GM19438 (cell line): ENCODE data around the gene PRMT7.

Experiments
- ATAC-seq: cut with Tn5 transposase; IDR thresholded peaks from one replicate; pipeline ENCODE4 v1.9.1; 2021; ENCODE audit warnings: low read depth; ENCODE audit not compliant: unreplicated experiment

The PRMT7 gene

DNA sequence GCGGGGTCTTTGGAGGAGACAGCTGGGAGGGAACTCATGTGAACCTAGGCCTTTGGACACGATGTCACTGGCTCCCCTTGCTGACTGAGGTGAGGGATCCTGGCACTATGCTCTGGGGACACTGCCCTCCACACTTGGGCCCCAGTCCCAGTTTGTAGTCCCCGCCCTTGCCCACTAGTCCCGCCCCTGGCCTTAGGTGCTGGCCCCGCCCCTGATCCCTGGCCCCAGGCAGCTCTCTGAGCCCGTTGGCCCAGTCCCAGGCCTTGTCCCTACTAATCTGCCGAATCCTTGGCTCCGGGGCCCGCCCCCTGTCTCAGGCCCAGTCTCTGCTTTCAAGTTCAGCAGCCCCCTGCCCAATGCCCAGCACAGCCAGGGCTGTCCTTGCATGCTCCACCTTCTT lies 76.5 kb downstream of the PRMT7 start:
- ATAC-seq = no peak

DNA sequence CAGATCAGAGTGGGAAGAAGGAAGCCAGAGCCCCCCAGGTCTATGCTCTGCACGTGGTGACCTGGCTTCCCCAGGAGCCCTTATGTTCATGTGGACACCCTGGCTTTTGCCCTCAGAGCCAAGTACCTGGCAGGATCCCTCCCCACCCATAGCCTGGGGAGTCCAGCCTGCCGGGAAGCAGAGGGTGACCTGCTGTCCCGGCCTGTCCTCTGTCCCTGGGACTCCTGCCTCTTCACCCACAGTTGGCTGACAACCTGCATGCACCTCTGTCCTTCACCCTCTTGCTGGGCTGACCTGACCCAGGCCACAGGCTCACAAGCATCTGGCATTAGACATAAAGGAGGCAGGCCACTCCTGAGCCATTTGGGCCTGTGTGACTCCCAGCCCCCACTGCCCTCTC lies 77.3 kb downstream of the PRMT7 start:
- ATAC-seq = no peak

DNA sequence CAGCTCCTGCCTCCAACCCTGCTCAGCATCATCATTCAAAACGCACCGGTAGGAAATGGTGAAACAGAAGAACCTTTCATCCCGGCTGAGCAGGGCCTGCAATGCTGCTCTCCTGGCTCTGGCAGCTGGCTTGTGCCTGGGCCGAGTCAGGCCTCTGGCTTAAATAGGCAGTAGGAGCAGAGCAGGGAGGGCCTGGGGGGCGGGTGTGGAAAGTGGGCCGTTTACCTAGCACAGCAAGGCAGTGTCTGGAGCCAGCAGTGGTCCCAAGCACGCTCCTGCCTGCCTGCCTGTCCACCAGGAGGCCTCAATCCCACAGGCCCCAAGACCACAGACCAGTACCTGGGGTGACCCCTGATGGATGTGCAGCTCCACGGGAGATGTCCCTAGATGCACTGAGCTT lies 78.2 kb downstream of the PRMT7 start:
- ATAC-seq = no peak

DNA sequence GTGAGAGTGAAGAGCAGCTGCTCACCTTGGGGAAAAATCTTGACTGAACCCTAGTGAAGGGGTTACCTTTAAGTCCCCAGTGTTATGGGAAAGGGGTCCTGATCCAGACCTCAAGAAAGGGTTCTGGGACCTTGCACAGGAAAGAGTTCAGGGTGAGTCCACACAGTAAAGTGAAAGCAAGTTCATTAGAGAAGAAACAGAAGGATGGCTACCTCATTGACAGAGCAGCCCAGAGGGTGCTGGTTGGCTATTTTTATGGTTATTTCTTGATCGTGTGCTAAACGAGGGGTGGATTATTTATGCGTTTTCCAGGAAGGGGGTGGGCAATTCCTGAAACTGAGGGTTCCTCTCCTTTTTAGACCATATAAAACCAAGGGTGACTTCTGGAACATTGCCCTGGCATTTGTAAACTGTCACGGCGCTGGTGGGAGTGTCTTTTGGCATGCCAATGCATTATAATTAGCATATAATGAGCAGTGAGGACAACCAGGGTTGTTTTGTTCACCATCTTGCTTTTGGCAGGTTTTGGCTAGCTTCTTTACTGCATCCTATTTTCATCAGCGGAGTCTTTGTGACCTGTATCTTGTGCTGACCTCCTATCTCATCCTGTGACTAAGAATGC lies 79.0 kb downstream of the PRMT7 start:
- ATAC-seq = no peak

DNA sequence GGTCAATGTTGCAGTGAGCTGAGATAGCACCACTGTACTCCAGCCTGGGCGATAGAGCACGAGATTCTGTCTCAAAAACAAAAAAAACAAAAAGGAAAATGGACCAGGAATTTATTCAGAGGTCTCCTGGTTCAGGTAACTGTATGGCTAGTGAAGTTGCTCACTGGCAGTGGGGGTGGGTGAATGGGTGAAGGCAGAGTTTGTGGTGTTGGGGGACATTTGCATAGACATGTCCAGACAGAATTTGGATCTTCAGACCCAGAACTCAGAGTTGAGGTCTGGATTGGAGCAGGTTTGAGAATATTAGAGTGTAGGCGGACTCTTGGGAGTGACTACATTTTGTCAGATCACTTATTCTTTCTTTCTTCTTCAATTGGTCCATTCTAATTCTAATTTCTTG lies 82.5 kb downstream of the PRMT7 start:
- no peak for ATAC-seq

DNA sequence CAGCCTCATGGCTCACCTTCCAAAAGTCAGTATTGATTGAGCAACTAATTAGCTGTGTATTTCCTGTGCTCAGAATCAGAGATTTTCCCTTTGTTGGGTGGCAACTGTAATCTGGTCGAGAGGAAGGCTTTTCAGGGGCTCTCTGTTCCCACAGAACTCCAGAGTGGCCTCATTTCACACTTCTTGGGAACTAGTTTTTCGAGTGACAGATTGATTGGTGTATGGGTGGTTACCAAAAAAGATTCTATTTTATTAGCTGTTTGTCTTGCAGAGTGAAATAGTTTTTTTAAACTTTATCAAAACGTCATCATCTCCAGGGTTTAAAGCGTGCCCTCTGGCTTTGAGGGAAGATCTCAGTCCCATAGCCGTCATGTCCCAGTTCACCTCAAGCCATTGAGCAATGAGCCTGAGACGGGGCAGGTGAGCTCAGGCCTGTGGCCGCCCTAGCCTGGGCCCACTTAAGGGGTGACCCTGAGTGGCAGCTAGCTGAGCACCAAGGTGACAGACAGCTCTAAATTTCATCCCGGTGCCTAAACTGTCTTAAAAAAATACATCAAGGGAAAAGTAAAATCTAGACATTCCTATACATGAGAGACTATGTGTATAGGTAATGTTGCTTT lies 84.5 kb downstream of the PRMT7 start:
- no peak for ATAC-seq

DNA sequence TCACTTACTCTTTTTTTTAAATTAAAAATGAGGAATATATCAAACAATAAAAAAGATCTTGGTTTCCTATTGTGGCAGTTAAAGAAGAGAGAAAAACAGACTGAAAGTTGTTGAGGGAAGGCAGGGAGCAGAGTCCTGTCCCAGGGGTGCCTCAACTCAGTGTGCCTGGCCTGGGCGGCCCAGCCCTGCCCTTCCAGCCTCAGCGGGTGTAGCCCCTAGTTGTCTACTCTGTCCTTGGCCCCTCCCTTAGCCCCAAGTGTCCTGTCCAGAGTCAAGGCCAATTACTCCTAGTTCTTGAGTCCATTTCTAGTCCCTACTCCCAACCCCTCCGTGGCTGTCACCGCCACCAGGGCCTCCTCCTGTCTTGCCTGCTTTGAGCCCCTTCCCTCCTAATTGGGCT lies 85.0 kb downstream of the PRMT7 start:
- no peak for ATAC-seq

DNA sequence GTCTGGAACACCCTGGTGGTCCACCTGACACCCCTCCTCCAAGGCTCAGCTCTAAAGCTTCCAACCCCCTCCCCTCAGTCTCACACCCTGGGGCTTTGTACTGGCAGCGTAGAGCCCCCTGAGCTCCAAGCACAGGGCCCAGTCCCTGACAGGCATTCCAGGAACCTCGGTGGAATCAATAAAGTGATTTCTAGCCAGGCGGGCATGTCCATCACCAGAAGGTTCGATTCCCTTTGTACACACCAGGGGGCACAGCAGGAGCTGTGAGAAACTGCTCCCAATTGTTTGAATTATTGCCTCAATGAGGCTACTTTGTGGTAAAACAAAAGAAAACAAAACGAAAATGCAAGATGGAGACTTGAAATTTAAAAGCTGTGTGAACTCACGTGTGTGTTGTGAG lies 85.7 kb downstream of the PRMT7 start:
- no peak for ATAC-seq

DNA sequence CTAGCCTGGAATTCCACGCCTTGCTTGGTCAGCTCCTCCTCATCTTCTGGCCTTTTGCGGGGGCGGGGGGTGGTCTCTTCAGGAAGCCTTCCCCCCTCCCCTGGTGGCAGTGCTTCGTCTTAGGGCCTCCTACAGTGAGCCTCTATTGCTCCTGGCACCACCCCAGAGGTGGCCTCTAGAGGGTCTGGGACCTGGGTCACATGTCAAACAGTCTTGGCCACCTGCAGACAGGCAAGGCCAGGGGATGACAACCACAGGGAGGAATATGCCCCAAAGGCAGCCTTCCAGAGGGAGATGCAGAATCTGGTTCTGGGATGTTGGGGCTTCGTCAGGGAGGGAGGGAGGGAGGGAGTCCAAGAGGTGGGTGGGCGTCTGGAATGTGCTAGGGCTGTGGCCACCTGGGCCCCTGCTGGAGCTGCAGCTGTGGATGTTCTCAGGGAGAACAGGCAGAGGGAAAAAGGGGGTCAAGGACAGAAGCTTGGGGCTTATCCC lies 86.9 kb downstream of the PRMT7 start:
- no peak for ATAC-seq

DNA sequence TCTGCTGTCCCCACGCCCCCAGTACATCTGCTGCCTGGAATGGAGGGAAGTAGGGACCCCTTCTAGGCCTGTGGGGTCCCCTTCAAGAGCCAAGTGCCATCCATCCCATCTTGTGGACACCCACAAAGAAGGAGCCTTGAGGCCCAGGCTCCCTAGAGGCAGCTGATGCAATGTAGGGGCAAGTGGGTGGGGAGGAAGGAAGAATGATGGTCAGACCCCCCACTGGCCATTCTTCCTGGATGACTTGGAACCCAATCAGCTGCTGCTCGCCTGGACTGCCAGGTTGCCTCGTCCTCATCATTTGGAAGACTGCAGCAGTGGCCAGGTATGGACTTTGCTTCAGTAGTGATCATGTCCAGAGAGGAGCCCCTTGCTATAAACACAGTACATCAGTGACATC lies 88.6 kb downstream of the PRMT7 start:
- no peak for ATAC-seq

DNA sequence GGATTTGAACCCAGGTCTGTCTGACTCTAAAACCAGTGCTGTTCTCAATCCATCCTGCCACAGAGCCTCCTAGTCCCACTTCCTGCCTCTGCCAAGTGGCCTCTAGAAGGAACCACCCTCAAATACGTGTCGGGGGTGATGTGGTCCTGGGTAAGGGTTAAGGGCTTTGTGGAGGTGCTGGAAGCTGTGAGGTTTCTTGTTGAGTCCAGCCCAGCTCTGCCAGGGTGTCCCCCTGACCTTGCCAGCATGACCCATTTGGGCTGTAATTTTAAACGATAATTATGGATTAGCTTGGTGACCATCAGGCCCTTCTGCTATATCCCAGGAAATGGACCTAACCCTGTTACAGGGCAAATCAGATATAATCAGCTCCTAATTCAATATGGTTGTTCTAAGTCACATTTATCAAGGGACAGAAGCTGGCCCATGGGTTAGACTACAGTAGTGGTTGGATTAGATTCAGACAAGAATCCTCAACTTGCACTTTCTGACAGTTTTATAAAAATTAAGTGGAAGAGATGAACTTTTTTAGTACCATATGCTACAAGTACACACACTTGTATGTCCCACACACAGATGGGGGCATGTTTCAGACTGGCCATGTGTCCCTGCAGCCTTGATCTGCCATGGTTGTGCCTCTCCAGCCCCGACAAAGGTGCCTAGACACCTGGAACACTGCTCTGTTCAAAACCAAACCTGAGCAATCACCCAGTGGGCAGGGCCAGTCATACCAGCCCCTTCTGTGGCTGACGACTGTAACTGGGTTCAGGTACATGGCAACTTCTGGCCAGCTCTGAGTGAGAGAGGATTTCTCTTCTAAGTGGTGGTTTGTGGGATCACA lies 89.5 kb downstream of the PRMT7 start:
- no peak for ATAC-seq

DNA sequence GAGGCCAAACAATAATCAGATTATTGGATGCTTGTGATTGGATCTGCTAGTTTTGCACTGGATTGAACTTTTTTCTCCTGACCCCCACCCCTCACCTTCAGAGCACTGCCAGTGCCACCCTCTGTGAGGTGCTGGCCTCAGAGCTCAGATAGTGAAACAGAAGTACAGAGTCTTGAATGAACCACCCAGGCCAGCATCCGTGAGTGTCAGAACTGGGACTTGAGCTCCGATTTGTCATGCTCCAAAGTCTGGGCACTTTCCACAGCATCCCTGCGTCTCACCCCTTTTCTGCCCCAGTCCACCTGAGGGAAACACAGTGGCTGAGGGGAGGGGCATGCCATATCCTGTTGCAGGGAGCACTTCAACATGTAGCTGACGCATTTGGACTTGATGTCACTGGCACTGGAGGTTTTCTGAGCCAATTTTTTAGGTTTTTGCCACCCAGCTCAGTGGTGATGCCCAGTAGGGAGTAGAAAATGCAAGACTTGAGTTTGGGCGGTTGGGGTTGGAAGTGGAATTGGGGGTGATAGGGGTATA lies 90.2 kb downstream of the PRMT7 start:
- no peak for ATAC-seq

DNA sequence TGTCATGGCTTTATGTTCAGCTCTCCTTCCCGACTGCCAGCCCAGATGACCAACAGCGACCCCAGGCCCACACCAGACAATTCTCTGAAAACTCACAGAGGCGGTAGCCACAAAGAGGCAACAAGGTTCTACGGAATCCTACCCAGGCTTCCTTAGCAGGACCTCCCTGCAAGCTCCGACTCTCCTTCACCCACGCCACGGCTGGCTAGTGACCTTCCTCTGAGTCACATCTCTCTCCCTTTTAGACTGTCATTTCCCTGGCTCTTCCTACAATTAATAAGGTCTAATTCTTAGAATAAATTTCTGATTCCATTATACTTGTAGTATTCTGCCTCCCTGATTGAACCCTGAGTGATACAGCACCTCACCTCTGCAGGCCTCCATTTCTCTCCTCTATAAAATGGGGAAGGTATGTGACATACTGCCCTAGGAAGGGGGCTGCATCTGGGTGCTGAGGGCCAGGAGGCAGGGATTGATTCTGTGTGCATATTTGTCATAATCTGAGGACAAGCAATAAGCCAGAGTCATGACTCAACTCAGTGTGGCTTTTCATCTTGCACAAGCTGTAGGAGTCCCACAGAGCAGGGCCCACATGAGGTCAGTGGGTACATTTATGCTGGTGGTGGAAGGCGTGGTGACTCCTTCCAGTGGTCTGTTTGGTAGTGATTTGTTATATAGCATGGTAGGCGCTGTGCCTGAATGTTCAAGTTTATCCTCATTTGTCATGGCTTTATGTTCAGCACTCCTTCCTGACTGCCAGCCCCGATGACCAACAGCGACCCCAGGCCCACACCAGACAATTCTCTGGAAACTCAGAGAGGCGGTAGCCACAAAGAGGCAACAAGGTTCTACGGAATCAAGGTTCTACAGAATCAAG lies 91.3 kb downstream of the PRMT7 start:
- ATAC-seq = no peak

DNA sequence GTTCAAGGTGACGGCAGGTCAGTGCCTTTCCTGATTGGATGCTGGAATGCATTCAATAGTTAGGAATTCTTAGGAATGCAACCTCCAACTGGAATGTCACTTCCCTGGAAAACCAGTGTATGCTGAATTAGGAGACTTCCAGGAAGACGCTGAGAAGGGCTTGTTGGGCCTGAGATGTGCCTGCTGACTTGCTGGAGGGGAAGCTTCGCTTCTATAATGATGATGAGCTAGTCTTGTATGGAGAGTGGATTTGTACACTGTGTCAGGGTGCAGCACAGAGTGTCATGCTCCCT lies 91.9 kb downstream of the PRMT7 start:
- no peak for ATAC-seq

DNA sequence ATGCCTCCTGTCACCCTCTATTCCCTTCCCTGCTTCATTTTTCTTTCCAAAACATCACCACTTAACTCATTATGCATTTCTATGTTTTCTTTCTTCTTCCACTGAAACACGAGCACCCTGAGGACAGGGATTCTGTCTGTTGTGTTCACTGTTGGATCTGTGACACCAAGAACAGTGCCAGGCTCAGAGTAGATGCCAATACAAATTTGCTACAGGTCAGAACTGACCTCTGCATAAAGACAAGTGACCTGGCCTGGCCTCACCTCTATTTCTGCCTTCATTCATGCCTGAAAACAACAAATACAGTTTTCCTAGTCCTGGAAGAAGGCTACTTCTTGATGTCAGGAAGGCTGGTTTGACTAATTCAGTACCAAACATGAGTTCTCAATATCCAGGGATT lies 92.4 kb downstream of the PRMT7 start:
- ATAC-seq = no peak

DNA sequence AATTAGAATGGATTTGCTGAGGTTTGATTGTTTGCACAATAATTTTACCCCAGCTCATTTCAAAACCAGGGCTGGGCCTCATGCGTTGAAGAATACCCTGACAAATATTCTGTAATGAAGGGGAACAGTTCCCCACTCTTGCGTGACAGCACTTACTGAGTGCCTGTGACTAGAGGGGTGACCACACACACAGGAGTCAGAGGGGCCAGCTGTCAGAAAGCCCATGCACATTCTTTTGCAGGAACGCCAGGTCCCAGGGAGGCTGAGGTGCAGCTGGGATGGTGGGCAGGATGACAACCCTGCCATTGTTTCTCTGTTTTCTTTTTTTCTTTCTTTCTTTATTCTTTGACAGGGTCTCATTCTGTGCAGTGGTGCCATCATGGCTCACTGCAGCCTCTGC lies 92.9 kb downstream of the PRMT7 start:
- ATAC-seq = no peak

DNA sequence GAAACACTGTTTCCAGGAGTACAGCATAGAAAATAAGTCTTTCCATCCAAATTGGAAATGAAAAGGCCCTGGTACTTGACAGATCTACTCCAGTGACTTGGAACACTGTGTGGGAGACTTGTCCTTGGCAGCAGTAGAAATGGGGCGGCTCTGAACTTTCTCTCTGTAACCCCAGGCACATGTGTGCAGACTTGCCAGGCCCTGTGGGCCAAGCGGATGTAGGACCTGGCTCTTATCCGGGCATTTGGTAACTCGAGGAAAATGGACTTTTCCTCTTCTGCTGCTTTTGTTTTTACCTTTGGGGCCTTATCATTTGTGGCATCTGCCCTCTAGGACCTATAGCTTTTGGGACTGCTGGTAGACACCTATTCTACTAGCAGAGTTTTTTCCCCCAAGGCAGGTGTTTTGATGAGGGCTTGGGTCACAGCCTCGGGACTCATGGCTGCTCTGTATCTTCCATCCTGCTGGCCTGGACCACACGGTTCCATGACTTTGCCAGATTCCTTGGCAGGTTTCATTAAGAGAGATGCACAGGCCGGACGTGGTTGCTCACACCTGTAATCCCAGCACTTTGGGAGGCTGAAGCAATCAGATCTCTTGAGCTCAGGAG lies 94.0 kb downstream of the PRMT7 start:
- ATAC-seq = no peak

DNA sequence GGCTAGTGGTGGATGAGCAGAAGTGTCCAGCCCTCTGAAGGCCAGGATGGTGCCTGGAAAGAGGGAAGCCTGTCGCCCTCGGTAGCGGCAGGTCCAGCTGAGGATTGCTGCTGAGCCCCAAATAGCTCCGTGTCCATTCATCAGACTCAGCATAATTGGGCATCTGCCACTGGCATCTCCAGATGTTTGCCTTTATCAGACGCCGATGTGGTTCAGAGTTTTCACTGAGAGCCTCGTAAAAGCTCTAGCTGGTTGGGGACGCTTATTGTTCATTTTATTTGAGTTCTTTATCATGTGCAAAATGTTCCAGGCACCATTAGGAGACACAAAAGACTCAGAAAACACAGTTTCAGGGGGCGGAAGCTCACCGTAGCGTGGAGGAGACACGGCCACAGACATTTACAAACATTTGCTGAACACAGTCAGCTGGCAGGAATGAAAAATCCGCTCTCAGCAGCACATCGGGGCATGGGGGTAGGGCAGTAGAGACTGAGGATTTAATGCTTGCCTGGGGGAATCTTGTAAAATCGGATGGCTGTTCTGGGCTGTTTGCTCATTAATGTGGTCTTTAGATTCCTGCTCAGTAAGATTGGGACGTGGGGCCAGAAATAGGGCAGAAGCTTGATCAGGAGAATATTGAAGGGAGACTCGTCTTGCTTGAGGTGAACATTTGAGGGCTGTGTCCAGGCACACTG lies 95.8 kb downstream of the PRMT7 start:
- no peak for ATAC-seq
